HG03558 (cell line): ENCODE results near the gene SEMA6B.

Experiments used
- ATAC-seq: cut with Tn5 transposase; IDR thresholded peaks from one replicate; pipeline ENCODE4 v1.9.1; 2021; ENCODE audit warnings: moderate number of reproducible peaks; ENCODE audit not compliant: unreplicated experiment; ENCODE audit errors: extremely low read depth

SEMA6B gene

DNA sequence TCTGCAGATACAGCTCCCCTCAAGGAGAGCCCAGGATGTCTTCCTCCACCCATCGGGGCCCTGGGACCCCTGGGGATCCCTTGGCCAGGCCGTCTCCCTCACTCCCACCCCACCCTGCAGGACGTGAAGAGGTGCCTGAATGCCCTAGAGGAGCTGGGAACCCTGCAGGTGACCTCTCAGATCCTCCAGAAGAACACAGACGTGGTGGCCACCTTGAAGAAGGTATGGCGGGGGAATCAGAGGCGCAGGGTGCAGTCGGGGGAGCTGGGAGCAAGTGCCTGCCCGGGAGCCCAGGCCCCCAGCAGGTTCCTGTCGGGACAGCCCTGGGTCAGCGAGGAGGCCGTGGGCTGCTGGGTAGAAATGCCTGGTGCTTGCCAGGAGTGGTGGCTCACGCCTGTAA lies 60.8 kb downstream of the SEMA6B start:
- ATAC-seq, result no peak

DNA sequence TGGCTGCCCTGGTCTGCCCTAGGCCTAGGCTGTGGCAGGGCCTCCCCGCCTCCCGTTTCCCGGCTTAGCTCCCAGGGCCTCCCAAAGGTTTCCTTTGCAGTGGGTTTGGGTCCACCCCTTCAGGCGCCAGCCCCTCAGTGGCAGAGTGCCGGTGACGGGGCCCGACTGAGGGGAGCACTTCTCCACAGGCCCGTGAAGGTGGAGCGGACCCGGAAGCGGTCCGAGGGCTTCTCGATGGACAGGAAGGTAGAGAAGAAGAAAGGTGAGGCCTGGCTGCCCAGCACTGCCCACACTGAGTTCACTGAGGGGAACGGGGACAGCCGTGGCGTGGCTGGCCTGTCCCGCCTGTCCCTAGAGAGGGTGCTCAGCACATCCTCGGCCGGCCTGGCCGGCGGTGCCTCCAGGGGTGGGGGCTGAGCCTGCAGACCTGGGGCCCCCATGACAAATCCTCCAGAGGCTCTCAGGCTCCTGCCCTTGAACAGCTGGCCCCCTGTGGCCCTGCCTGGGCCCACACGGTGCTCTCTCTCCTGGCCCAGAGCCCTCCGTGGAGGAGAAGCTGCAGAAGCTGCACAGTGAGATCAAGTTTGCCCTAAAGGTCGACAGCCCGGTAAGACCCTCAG lies 61.6 kb downstream of the SEMA6B start:
- no peak for ATAC-seq

- ATAC-seq, result no peak
Observed at GRCh38 chr19:4496304-4496703, 63.2 kb downstream of the SEMA6B start.

GRCh38 chr19:4495471-4495870 lies 64.0 kb downstream of the SEMA6B start:
- no peak for ATAC-seq

GRCh38 chr19:4494691-4495064 lies 64.8 kb downstream of the SEMA6B start:
- no peak for ATAC-seq

DNA sequence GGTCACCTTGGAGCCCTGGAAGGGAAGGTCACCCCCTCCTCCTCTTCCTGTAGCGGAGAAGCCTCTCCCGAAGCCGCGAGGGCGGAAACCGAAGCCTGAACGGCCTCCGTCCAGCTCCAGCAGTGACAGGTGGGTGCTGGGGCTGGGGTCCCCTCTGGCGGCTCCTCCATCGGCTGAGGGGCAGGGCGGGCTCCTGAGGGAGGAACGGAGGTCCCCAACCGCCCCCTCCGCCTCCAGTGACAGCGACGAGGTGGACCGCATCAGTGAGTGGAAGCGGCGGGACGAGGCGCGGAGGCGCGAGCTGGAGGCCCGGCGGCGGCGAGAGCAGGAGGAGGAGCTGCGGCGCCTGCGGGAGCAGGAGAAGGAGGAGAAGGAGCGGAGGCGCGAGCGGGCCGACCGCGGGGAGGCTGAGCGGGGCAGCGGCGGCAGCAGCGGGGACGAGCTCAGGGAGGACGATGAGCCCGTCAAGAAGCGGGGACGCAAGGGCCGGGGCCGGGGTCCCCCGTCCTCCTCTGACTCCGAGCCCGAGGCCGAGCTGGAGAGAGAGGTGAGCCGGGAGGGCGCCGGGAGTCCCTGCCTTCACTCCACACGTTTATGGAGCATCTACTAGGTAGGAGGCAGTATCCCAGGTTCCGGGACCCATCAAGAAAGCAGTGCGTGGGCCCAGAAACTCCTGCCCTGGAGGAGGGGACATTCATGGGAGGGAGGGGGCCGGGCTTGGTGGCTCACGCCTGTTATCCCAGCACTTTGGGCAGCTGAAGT lies 65.4 kb downstream of the SEMA6B start:
- ATAC-seq, result no peak

DNA sequence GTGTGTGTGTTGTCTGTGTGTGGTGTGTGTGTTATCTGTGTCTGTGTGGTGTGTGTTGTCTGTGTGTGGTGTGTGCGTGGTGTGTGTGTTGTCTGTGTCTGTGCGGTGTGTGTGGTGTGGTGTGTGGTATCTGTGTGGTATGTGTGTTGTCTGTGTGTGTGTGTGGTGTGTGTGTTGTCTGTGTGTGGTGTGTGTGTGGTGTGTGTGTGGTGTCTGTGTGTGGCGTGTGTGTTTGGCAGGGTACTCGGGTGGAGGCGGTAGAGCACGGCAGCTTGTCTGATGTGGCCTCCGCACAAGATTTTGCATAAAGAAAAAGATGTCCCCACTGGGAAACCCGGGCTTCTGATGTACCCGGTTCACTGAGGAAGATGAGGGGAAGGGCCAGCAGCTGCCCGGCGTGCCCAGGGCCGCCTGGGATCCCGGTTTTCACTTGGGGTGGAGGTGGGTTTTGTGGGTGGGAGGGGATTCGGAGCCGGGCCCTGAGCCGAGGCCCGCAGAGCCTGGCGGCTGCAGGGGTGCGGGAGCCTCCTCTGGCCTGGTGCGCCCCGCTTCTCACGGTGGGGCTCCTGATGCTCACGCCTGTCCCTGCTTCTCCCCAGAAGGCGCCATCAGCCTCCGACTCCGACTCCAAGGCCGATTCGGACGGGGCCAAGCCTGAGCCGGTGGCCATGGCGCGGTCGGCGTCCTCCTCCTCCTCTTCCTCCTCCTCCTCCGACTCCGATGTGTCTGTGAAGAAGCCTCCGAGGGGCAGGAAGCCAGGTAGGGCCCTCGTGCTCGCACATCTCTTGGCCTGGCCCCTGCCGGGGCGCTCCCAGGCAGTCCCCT lies 66.2 kb downstream of the SEMA6B start:
- ATAC-seq, result no peak
